Epithelial cell of esophagus (primary cell): ENCODE data around the gene IGSF5.

Source experiments
- DNase-seq: peaks from one replicate; pipeline ENCODE4 v3.0.0; 2010; ENCODE audit warnings: low read depth
- H3K4me3 ChIP-seq: 2 replicates; pipeline ENCODE4 v1.5.1; 2011; ENCODE audit warnings: mild to moderate bottlenecking, low read length, control low read depth
- TF ChIP-seq, protein P1 (sequence below): IDR thresholded peaks from 2 replicates; pipeline ENCODE4 v1.5.1; 2011; ENCODE audit warnings: low read depth, mild to moderate bottlenecking, low read length, control low read depth, inconsistent platforms; ENCODE audit not compliant: insufficient read depth; ENCODE audit errors: missing control alignments

IGSF5 gene

GRCh38 chr21:39802217-39802616 is 57.2 kb downstream of the IGSF5 start:
- DNase-seq, result no peak
- TF ChIP-seq, protein P1, sequence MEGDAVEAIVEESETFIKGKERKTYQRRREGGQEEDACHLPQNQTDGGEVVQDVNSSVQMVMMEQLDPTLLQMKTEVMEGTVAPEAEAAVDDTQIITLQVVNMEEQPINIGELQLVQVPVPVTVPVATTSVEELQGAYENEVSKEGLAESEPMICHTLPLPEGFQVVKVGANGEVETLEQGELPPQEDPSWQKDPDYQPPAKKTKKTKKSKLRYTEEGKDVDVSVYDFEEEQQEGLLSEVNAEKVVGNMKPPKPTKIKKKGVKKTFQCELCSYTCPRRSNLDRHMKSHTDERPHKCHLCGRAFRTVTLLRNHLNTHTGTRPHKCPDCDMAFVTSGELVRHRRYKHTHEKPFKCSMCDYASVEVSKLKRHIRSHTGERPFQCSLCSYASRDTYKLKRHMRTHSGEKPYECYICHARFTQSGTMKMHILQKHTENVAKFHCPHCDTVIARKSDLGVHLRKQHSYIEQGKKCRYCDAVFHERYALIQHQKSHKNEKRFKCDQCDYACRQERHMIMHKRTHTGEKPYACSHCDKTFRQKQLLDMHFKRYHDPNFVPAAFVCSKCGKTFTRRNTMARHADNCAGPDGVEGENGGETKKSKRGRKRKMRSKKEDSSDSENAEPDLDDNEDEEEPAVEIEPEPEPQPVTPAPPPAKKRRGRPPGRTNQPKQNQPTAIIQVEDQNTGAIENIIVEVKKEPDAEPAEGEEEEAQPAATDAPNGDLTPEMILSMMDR, result no peak
- no peak overlapping the region for H3K4me3 ChIP-seq

GRCh38 chr21:39803393-39803792 is 58.4 kb downstream of the IGSF5 start:
- DNase-seq, result no peak
- TF ChIP-seq, protein P1, result no peak
- H3K4me3 ChIP-seq, result no peak overlapping the region

- DNase-seq, result no peak
- H3K4me3 ChIP-seq, result no peak overlapping the region
- TF ChIP-seq, protein P1, result no peak
These were observed 59.3 kb downstream of the IGSF5 start for GRCh38 chr21:39804240-39804639.

DNA sequence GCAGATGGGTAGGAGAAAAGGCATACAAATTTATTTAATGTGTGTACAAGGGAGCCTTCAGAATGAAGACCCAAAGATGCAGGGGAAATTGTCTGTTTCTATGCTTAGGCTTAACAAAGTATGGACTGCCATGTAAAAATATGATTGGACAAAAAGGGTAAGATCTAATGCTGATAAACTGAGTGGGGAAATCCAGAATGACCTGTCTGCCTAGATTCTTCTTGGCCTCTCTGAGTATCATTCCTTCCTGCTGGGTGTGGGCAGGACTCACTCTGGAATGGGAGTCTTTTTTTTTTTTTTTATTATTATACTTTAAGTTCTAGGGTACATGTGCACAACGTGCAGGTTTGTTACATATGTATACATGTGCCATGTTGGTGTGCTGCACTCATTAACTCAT is 61.0 kb downstream of the IGSF5 start:
- TF ChIP-seq, protein P1, result no peak
- DNase-seq, result peak; percentile 43
- H3K4me3 ChIP-seq, result no peak overlapping the region

- DNase-seq, result no peak
- TF ChIP-seq, protein P1, result no peak
- no peak overlapping the region for H3K4me3 ChIP-seq
These were observed 62.8 kb downstream of the IGSF5 start for GRCh38 chr21:39807738-39808137.

- TF ChIP-seq, protein P1, result no peak
- DNase-seq, result no peak
- no peak overlapping the region for H3K4me3 ChIP-seq
These were observed 65.0 kb downstream of the IGSF5 start for GRCh38 chr21:39809936-39810335.

DNA sequence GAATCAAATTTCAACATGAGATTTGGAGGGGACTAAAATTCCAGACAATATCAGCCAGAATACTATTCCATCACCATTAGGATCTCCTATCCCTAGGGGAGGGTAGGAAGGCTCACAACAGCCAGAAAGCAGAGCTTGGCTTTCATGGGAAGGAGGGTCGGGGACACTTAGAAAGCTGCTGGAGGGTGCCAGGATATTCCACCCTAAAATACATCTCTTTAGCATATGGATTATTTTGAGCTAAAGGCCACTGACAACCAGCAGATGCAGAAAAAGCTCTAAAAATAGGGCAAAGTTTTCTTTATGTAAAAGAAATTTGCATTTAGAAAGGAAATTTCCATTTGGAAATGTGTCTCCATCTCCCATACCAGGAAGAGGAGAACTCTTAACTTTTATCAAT is 68.0 kb downstream of the IGSF5 start:
- no peak overlapping the region for H3K4me3 ChIP-seq
- TF ChIP-seq, protein P1, result no peak
- no peak for DNase-seq
